SU-DHL-6 (cell line): ENCODE results near the gene RDH13.
"Not testable (repeated sequence)": the region's sequence is repeated elsewhere in the genome, so short reads cannot be mapped to it uniquely, and the experiment has no call there.

Experiments
- H2AFZ ChIP-seq: fragments of 200-600 bp; sonication (generic); 2 replicates; pipeline ENCODE4 v1.6.1; 2014; ENCODE audit warnings: low read depth, mild to moderate bottlenecking, moderate library complexity, mixed read lengths, antibody characterized with exemption, low read length; ENCODE audit not compliant: severe bottlenecking
- H3F3A ChIP-seq: fragments of 200-600 bp; shearing (Covaris generic); 2 replicates; pipeline ENCODE4 v1.6.0; 2016; ENCODE audit warnings: antibody characterized with exemption, mild to moderate bottlenecking; ENCODE audit not compliant: insufficient read depth
- H3K27ac ChIP-seq: fragments of 200-600 bp; sonication (generic); 2 replicates; pipeline ENCODE4 v1.5.1; 2016; ENCODE audit warnings: low read depth, mild to moderate bottlenecking, low read length, moderate library complexity, mixed read lengths
- H3K27me3 ChIP-seq: fragments of 200-600 bp; sonication (generic), shearing (Covaris generic); 2 replicates; pipeline ENCODE4 v1.6.0; 2014; ENCODE audit warnings: mild to moderate bottlenecking, low read length
- H3K36me3 ChIP-seq: fragments of 200-600 bp; sonication (generic); 2 replicates; pipeline ENCODE4 v1.6.1; 2014; ENCODE audit warnings: mild to moderate bottlenecking, low read length, mixed read lengths
- H3K4me2 ChIP-seq: fragments of 300-600, 200-600 bp; shearing (Covaris generic), sonication (generic); 2 replicates; pipeline ENCODE4 v1.6.0; 2014; ENCODE audit warnings: low read length, low read depth, mild to moderate bottlenecking; ENCODE audit not compliant: poor library complexity, severe bottlenecking
- H3K4me3 ChIP-seq: fragments of 200-600 bp; sonication (generic); 2 replicates; pipeline ENCODE4 v1.5.1; 2014; ENCODE audit warnings: antibody characterized with exemption, low read length, mild to moderate bottlenecking, mixed read lengths; ENCODE audit not compliant: insufficient read depth, poor library complexity, severe bottlenecking
- H3K79me2 ChIP-seq: fragments of 200-600 bp; sonication (generic); 2 replicates; pipeline ENCODE4 v1.6.1; 2014; ENCODE audit warnings: mild to moderate bottlenecking, low read length, moderate library complexity; ENCODE audit not compliant: insufficient read depth
- H3K9ac ChIP-seq: fragments of 200-600 bp; sonication (generic); 2 replicates; pipeline ENCODE4 v1.7.0; 2014; ENCODE audit warnings: mild to moderate bottlenecking, low read length
- H3K9me2 ChIP-seq: fragments of 200-600 bp; sonication (generic); replicated peaks from 2 replicates; pipeline ENCODE4 v1.6.1; 2014; ENCODE audit warnings: low read length; ENCODE audit not compliant: insufficient read depth
- H3K9me3 ChIP-seq: fragments of 200-600 bp; sonication (generic); 2 replicates; pipeline ENCODE4 v1.6.1; 2014; ENCODE audit warnings: low read length, mixed read lengths; ENCODE audit not compliant: insufficient read depth
- H4K20me1 ChIP-seq: fragments of 200-600 bp; sonication (generic); 2 replicates; pipeline ENCODE4 v1.6.1; 2014; ENCODE audit warnings: low read depth, mild to moderate bottlenecking, antibody characterized with exemption, low read length, moderate library complexity, mixed read lengths
- CTCF ChIP-seq: fragments of 200-600 bp; sonication (generic); IDR thresholded peaks from one replicate; pipeline ENCODE4 v1.5.1; 2017; ENCODE audit warnings: antibody characterized with exemption, mild to moderate bottlenecking, low read length, moderate library complexity; ENCODE audit not compliant: insufficient read depth, poor library complexity, severe bottlenecking
- EZH2phosphoT487 ChIP-seq: fragments of 200-600 bp; sonication (generic), shearing (Covaris generic); conservative IDR thresholded peaks from 2 replicates; pipeline ENCODE4 v1.6.1; 2018; ENCODE audit warnings: mild to moderate bottlenecking, antibody characterized with exemption, low read length, moderate library complexity, mixed read lengths

The RDH13 gene

DNA sequence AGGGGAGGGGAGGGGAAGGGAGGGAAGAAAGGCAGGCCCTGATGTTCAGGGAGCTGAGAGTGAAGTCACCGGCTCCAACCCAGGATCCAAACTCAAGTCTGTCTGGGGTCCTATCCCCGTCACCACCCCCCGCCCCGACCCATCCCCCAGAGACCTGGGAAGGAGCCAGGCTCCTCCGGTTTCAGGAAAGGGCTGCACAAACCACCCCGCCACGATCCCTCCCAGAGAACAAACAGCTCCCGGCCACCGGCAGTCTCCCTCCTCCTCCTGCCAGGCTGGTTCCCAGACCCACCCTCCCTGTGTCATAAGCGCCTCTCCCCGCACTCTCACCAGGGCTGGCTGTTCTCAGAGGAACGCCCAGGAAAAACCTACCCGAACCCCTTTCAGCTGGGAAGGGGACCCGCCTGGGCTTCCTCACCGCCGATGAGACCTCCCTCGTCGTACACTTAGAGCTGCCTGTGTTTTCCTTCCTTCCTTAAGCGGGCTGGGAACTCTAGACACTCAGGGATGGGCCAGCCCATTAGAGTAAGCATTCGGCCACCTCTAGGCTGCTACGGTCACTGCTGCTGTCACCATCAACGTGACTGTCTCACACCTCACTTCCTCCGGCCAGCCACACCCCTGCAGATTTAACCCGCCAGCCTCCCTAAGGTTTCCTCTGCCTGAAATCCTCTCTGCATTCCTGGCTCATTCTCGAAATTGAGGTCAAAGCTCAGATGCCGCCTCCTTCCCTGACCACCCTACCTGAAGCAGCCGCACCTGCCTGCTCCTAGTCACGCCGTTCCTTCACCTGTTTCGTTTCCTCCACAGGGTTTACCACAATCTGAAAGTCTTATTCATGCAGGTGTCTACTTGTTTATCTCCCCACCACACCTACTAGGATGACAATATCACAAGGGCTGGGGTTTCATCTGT lies 6.3 kb upstream of the RDH13 start:
- H3K27me3 ChIP-seq = no peaks in the 10 kb centered on the region
- TF ChIP-seq EZH2phosphoT487 (no peak), CTCF (no peak)
- H3K9me2 ChIP-seq = no peaks in the 10 kb centered on the region
- no peaks in the 10 kb centered on the region for H3K36me3 ChIP-seq
- H2AFZ ChIP-seq = no peak overlapping the region
- H3K4me3 ChIP-seq = no peak overlapping the region
- no peak overlapping the region for H3K9ac ChIP-seq
- no peaks in the 10 kb centered on the region for H3F3A ChIP-seq
- no peaks in the 10 kb centered on the region for H3K9me3 ChIP-seq
- H3K4me2 ChIP-seq = no peak overlapping the region
- H4K20me1 ChIP-seq = no peaks in the 10 kb centered on the region
- H3K27ac ChIP-seq = no peak overlapping the region
- no peaks in the 10 kb centered on the region for H3K79me2 ChIP-seq

- no peak overlapping the region for H3K4me3 ChIP-seq
- no peak overlapping the region for H3K4me2 ChIP-seq
- no peaks in the 10 kb centered on the region for H3K36me3 ChIP-seq
- no peaks in the 10 kb centered on the region for H3K27me3 ChIP-seq
- no peaks in the 10 kb centered on the region for H3K79me2 ChIP-seq
- no peaks in the 10 kb centered on the region for H3F3A ChIP-seq
- no peak overlapping the region for H3K27ac ChIP-seq
- no peaks in the 10 kb centered on the region for H3K9me3 ChIP-seq
- no peak for TF ChIP-seq CTCF
- no peak for TF ChIP-seq EZH2phosphoT487
- no peaks in the 10 kb centered on the region for H4K20me1 ChIP-seq
- H3K9me2 ChIP-seq = no peaks in the 10 kb centered on the region
- no peak overlapping the region for H3K9ac ChIP-seq
- no peak overlapping the region for H2AFZ ChIP-seq
These were observed 4.9 kb upstream of the RDH13 start for GRCh38 chr19:55067869-55068268.

GRCh38 chr19:55066107-55066709 lies 3.3 kb upstream of the RDH13 start:
- Histone ChIP-seq H3K9ac (no peak overlapping the region), H3K27me3 (no peaks in the 10 kb centered on the region), H3F3A (no peaks in the 10 kb centered on the region), H2AFZ (no peak overlapping the region), H3K79me2 (peaks cover 12% of the 10 kb centered on the region), H3K9me3 (no peaks in the 10 kb centered on the region), H3K27ac (no peak overlapping the region), H4K20me1 (no peaks in the 10 kb centered on the region), H3K4me3 (no peak overlapping the region), H3K9me2 (no peaks in the 10 kb centered on the region), H3K36me3 (no peaks in the 10 kb centered on the region), H3K4me2 (no peak overlapping the region)
- TF ChIP-seq CTCF = no peak
- TF ChIP-seq EZH2phosphoT487 = no peak

DNA sequence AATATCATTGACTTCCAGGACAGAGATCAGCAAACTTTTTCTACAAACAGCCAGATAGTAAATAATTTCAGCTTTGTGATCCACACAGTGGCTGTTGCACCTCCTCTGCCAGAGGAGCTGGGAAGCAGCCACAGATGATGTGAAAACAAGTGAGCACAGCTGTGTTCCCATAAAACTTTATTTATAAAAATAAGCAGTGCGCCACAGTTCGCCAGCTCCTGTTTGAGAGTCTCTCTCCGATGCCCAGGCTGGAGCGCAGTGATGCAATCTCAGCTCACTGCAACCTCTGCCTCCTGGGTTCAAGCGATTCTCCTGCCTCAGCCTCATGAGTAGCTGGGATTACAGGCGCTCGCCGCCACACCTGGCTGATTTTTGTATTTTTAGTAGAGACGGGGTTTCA lies 2.6 kb upstream of the RDH13 start:
- H3K9ac ChIP-seq, H3K27me3 ChIP-seq, H3K27ac ChIP-seq: not testable (repeated sequence)

More for the DNA sequence above, 2.6 kb upstream of the RDH13 start:
- not testable (repeated sequence) for H3K9me2 ChIP-seq, H3K9me3 ChIP-seq, H3K4me2 ChIP-seq, H2AFZ ChIP-seq, H3F3A ChIP-seq, H4K20me1 ChIP-seq, H3K4me3 ChIP-seq, H3K36me3 ChIP-seq
- peaks cover 16% of the 10 kb centered on the region for H3K79me2 ChIP-seq
